T follicular helper cell (primary cell): ENCODE data around the gene RAB41.
"Not testable (repeated sequence)": the region's sequence is repeated elsewhere in the genome, so short reads cannot be mapped to it uniquely, and the experiment has no call there.

Experiments
- DNase-seq: peaks from one replicate; pipeline ENCODE4 v3.0.0-alpha.2; 2020; ENCODE audit warnings: low read depth
- total RNA-seq, 2 experiments: gene quantifications; one replicate each; lab custom pipeline; 2026; lab: John Stamatoyannopoulos, UW

RAB41 gene
- total RNA-seq = 0 reads per million in 2 experiments

- DNase-seq = no peak
These were observed at the start of gene RAB41 for GRCh38 chrX:70281951-70282350. Gene RAB41 (plus strand): TSS chrX:70282172. CDS start chrX:70282218, 46 bp downstream.

GRCh38 chrX:70234355-70234754 is 47.6 kb upstream of the RAB41 start, which contains the start of gene AWAT1:
Gene AWAT1 (plus strand): TSS chrX:70234655. CDS start chrX:70234696, 41 bp downstream.
- no peak for DNase-seq

- no peak for DNase-seq
These were observed 41.2 kb upstream of the RAB41 start for GRCh38 chrX:70240751-70241150.

GRCh38 chrX:70241501-70241900 is 40.5 kb upstream of the RAB41 start:
- DNase-seq = no peak

- DNase-seq = not testable (repeated sequence)
These were observed 38.4 kb upstream of the RAB41 start for GRCh38 chrX:70243601-70244000.

- no peak for DNase-seq
These were observed 37.1 kb upstream of the RAB41 start for GRCh38 chrX:70244881-70245280.

- DNase-seq = no peak
These were observed 34.7 kb upstream of the RAB41 start for GRCh38 chrX:70247252-70247651.

- no peak for DNase-seq
These were observed 29.5 kb upstream of the RAB41 start for GRCh38 chrX:70252491-70252890.

GRCh38 chrX:70253377-70254062 is 28.5 kb upstream of the RAB41 start:
- no peak for DNase-seq

GRCh38 chrX:70254063-70254400 is 27.9 kb upstream of the RAB41 start:
- DNase-seq = no peak

- DNase-seq = no peak
These were observed 27.1 kb upstream of the RAB41 start for GRCh38 chrX:70254909-70255308.

- no peak for DNase-seq
These were observed 26.5 kb upstream of the RAB41 start for GRCh38 chrX:70255452-70255851.

GRCh38 chrX:70257423-70258288 is 24.3 kb upstream of the RAB41 start:
- DNase-seq = no peak

GRCh38 chrX:70260104-70260503 is 21.9 kb upstream of the RAB41 start, which contains the start of gene P2RY4:
Gene P2RY4 (minus strand): TSS chrX:70260204. CDS start chrX:70259624, 580 bp downstream.
- DNase-seq = no peak

- no peak for DNase-seq
These were observed 18.9 kb upstream of the RAB41 start for GRCh38 chrX:70262952-70263567.

GRCh38 chrX:70264784-70265183 is 17.2 kb upstream of the RAB41 start:
- DNase-seq = no peak

- DNase-seq = no peak
These were observed 13.9 kb upstream of the RAB41 start, which contains the start of gene ARR3 for GRCh38 chrX:70268034-70268433. Gene ARR3 (plus strand): TSS chrX:70268334. CDS start chrX:70269386, 1,052 bp downstream.

GRCh38 chrX:70274029-70274428 is 7.9 kb upstream of the RAB41 start:
- DNase-seq = not testable (repeated sequence)

GRCh38 chrX:70279081-70279480 is 2.9 kb upstream of the RAB41 start:
- DNase-seq = no peak

- no peak for DNase-seq
These were observed 1.4 kb upstream of the RAB41 start for GRCh38 chrX:70280573-70280972.

- DNase-seq = no peak
These were observed 7.3 kb downstream of the RAB41 start for GRCh38 chrX:70289168-70289792.
